COLO668 (cell line): Measurements from ENCODE around the gene RPTOR.

Source experiments
- DNase-seq: peaks from one replicate; lab custom pipeline; 2025; ENCODE audit not compliant: unreplicated experiment; lab: John Stamatoyannopoulos, UW

Gene RPTOR

GRCh38 chr17:80950466-80951120, 406.0 kb downstream of the RPTOR start:
- DNase-seq, result no peak

DNA sequence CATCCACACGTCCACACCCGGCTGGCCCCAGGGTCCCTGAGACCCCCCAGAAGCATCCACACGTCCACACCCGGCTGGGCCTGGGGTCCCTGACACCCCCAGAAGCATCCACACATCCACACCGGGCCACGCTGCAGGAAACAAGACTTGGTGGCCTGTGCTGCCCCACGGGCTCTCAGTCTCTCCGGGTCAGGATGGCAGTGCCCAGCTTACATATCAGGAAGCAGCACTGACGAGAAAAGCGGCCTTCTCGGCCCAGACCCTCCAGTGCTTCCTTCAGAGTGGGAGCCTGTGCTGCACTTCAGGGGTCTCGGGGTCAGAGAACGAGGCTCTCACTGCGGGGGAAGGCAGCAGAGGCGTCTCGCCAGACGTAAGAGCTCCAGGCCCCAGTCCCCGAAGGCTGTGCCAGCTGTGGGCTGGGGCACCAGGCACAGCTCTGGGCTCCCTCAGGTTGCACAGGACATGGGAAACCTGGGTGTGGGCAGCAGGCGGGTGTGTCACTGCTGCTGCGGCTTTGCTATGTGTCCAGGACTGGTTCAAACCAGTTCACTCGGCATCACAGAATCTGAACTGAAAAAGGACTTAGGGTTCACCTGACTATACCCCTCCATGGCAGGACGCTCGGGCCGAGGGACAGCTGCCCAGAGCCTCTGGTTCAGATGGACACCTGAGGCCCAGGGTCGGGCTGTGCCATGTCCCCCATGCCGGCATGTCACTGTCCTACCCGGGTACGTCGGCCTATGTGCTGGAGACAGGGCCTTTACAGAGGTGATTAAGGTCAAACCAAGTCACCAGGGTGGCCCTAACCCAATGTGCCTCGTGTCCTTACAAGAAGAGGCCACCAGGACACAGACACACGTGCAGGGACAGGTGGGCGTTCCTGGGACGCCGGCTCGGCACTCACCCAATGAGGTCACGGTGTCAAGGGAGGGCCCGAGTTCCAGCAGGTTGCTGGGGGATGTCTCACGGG, 406.8 kb downstream of the RPTOR start:
- DNase-seq, result no peak

- DNase-seq, result no peak
Measured at GRCh38 chr17:80952291-80952690, 407.7 kb downstream of the RPTOR start.

DNA sequence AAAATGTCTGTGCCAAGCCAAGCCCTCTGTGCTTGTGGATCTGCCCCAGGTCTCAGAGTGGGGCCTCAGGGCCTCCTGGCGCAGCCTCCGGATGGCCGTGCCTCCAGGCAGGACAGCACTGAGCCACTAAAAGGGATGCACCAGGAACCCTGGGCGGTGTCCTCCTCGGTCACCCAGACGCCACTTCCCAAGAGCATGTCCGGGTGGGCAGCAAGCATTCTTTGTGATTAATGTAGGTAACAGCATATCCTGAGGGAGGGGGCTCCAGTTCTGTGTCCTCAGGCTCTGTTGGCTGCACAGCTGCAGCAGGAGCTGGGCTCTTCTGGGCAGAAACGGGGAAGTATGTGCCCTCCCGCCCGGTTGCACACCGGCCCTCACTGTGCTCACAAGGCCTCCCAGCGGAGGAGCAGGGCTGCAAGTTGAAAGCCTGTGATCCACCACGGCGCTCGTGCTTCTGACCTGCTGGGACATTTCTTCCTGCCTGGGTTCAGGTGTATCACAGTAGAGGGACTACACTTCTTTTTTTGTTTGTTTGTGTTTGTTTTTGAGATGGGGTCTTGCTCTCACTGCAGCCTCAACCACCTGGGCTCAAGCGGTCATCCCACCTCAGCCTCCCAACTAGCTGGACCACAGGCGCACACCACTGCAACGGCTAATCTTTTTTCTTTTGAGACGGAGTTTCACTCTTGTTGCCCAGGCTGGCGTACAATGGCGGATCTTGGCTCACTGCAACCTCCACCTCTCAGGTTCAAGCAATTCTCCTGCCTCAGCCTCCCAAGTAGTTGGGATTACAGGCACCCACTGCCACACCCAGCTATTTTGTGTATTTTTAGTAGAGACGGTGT, 409.1 kb downstream of the RPTOR start:
- DNase-seq, result no peak

DNA sequence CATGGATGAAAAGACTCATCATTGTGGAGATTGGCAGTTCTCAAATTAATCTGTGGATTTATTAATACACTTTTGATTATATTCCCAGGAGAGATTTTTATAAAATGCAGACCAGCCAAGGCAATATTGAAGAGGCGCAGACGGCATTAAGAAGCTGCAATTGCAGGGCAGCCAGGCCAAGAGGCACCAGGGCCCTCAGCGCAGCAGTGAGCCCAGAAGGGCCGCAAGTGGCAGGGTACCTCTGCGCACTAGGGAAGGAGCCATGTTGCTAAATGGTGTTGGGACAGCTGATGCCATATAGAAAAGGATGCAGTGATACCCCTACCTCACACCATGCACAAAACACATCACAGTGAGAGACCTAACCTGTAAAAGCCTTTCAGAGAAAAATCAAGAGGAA, 410.4 kb downstream of the RPTOR start:
- no peak for DNase-seq

DNA sequence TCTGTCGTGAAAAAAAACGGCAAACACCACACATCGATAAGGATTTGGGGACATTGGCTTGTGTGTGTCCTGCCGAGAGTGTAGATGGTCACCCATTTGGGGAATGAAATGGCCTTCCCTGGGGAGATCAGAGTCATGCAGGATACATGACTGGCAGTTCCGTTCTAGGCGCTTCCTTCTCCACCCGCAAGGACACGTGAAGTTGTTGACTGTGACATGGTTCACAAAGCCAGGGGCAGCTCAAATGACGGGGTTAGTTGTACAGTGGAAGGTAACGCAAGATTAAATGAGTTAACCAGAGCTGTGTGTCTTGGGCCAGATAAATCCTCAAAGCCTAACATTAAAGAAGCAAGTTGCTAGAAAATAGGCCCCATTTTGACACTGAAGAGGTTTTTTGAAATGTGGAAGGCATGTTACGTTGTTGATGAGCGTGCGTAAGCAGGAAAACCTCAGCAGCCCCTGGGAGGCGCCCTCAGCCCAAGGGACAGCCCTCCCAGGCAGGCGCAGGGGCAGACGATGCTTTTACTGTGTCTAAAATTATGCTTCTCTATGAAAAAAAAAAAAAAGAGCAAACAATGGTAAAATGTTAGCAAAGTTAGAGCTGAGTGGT, 411.1 kb downstream of the RPTOR start:
- DNase-seq, result no peak

- no peak for DNase-seq
Measured at GRCh38 chr17:80956321-80957190, 411.9 kb downstream of the RPTOR start.

DNA sequence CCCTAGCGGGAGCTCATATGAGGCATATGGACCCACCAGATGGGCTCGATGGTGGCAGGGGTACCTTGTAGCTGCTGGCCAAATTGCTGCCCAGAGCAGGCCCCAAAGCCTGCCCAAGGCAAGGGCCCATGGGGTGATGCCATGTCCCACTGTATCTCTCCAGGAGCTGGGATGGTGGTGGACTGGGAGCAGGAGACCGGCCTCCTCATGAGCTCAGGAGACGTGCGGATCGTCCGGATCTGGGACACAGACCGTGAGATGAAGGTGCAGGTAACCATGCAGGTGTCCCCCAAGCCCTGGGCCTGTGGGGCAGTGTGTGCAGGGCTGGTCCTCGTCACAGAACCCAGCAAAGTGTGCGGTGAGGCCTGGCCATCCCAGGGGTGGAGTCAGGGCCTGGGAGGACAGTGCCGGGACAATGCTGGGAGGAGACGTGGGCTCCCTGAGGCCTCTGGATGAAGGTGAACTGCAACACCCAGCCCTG, 412.9 kb downstream of the RPTOR start:
- no peak for DNase-seq

DNA sequence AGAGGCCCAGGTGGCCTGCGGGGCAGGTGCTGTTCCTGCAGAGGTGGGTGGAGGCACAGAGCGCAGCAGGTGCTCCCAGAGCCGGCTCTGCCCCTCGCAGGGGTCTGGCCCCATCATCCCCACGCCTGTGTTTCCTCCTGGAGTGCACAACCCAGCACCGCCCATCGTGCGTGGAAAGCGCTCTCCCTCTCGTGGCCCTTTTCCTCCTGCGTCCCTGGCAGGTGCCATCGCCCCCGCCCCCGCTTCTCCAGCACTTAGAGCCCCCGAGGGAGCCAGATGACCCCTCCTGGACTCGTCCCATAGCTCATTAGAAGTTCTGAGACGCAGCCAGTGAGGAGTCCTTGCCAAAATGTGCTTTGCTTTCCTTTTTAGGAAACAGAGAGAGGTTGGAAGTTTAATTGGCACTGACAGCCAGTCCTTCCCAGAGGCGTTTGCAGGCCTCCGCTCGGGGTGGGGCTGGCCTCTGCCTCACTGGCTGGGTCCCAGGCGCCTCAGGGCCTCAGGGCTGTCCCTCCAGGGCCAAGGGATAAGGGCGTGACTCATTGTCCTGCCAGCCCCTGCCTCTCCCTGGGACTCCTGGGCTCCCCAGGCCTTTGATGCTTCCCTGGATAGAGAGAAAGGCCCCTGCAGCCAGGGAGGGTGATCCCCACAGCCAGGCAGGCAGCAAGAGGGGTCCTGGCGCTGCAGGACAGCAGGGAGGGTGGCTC, 414.8 kb downstream of the RPTOR start:
- no peak for DNase-seq

GRCh38 chr17:80960037-80960796, 415.6 kb downstream of the RPTOR start:
- DNase-seq, result no peak

DNA sequence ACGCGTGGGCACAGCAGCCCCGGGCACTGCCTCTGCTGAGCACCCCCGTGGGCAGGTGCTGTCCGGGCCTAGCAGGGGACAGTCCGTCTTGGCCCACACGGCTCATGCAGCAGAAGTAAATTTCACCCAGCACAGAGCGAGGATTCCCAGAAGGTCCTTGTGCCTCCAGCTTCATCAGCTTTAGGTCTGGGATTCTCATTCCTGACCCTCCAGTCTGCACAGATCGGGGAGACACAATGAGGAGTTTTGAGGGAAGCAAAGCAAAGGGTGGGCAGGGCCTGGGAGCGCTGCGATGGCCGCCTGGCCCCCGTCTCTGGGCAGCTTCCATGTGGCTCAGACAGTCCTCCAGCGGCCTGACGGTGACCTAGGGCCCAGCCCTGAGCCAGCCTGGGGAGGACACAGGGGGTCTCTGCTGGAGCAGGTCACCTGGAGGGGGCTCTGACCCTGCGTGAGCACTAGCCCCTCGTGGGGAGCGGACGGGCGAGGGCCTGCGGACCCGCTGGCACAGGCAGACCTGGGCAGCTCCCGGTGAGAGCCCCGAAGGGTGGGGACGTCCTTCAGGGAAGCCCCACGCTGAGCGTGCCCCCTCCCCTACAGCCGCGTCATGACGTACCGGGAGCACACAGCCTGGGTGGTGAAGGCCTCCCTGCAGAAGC, 416.3 kb downstream of the RPTOR start:
- no peak for DNase-seq

- no peak for DNase-seq
Measured at GRCh38 chr17:80961541-80962330, 417.1 kb downstream of the RPTOR start.

DNA sequence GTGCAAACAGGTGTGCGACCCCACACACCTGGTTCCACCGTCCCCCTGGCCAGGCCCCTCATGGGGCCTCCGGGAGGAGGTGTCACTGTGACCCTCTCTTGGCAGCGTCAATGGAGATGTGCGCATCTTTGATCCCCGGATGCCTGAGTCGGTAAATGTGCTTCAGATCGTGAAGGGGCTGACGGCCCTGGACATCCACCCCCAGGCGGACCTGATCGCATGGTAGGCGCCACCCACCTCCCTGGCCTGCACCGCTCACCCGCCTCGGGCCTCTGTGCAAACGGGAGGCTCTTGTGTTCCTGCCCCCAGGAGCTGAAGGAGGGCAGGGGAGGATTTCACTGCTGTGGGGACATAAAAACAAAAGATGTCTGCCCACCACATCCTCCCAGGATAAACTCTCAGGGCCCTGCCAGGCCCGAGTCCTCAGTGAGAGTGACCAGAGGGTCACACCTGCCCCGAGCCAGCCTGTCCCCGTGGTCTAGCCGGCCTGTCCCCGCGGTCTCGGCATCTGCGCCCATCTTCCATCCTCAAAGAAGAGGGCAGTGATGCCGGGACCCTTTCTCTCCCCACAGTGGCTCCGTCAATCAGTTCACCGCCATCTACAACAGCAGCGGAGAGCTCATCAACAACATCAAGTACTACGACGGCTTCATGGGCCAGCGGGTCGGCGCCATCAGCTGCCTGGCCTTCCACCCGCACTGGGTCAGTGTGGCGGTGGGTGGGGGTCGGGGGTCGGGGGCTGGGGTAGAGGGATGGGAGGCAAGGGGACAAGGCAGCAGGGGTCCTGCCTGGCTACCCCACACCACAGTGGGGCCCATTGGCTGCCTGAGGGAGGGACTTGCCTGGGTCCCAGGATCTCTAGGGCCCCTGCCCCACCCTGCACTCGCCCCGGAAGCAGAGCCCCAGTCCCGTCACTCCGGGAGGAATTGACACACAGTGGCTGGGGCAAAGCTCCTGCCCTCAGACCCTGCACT, 418.0 kb downstream of the RPTOR start:
- no peak for DNase-seq

DNA sequence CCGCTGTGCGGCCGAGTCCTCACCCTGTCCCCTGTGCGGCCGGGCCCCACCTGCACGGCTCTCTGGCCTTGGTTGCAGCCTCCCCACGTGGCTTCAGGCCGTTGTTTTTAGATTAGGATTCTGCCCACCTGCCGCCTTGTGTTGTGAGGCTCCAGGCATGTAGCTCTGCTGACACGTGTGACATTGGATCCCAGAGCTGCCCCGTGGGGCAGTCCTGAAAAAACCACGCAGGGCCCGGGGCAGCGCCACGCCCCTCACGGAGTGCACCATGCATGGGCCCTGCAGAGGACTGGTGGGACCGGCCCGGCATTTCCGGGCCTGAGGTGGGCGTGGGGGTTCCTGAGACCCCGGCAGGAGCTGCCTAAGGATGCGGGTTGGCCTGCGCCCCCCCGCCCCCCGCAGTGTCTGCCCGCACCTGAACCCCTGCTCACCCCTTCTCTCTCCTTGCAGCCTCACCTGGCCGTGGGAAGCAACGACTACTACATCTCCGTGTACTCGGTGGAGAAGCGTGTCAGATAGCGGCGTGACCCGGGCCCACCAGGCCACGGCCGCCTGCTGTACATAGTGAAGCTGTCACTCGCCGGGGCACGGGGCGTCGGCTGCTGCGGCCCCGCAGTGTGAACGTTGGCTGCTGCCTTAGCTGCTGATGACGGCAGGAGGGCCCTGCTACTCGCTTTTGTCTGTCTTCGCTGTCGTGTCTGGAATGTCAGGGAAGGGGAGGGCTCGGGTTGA, 419.3 kb downstream of the RPTOR start:
- no peak for DNase-seq

GRCh38 chr17:80964544-80964856, 419.9 kb downstream of the RPTOR start:
- no peak for DNase-seq
